Thoracic aorta (tissue), 2 donors: ENCODE data around the gene SPON1. TPM values are rescaled to one million over a fixed set of nuclear protein-coding genes. Genes with fewer than 3 reads are reported as not detected.
A peak's percentile ranks its signal among the peaks of the same experiment; 100 is the strongest.

Source experiments
- ATAC-seq: fragments of 150-250 bp; one replicate; pipeline ENCODE4 v1.8.0; 2017; ENCODE audit warnings: low read depth; ENCODE audit not compliant: insufficient number of reproducible peaks, low FRiP score
- DNase-seq: peaks from one replicate; pipeline ENCODE4 v3.0.0-alpha.2; 2020; ENCODE audit warnings: low spot score
- H3K27ac ChIP-seq, 2 donors: fragments of 200-600 bp; sonication (generic); 1 replicate in 1 of 2; 2 replicates in 1 of 2; pipeline ENCODE4 v1.5.1; 2016; ENCODE audit warnings: mild to moderate bottlenecking in 2 of 2, moderate library complexity in 2 of 2
- H3K27me3 ChIP-seq: fragments of 200-600 bp; sonication (generic); replicated peaks from 2 replicates; pipeline ENCODE4 v1.6.0; 2016; ENCODE audit warnings: mild to moderate bottlenecking; ENCODE audit not compliant: insufficient read depth
- H3K36me3 ChIP-seq: fragments of 200-600 bp; sonication (generic); one replicate; pipeline ENCODE4 v1.5.1; 2016
- H3K4me1 ChIP-seq, 2 donors: fragments of 200-600 bp; sonication (generic); 1 replicate in 1 of 2; 2 replicates in 1 of 2; pipeline versions ENCODE4 v1.5.1 to v1.6.0; 2016; ENCODE audit warnings: low read depth in 2 of 2, mild to moderate bottlenecking in 1 of 2; ENCODE audit not compliant: control insufficient read depth in 1 of 2
- H3K4me3 ChIP-seq: fragments of 200-600 bp; sonication (generic); 2 replicates; pipeline ENCODE4 v1.5.1; 2016; ENCODE audit warnings: mild to moderate bottlenecking
- H3K9me3 ChIP-seq: fragments of 200-600 bp; sonication (generic); 2 replicates; pipeline ENCODE4 v1.5.1; 2016
- CTCF ChIP-seq: fragments of 200-600 bp; sonication (generic); IDR thresholded peaks from one replicate; pipeline ENCODE4 v1.5.1; 2019; ENCODE audit warnings: antibody characterized with exemption
- total RNA-seq, 2 donors: library from RNA; depleted of rRNA; stranded (reverse); fragments of >200 nt; gene quantifications; one replicate each; pipeline versions ENCODE4 v1.1.0 to v1.2.3, GENCODE V29; 2016

SPON1 gene
- 10 to 100 TPM; 20.6 to 48.5 TPM for total RNA-seq

DNA sequence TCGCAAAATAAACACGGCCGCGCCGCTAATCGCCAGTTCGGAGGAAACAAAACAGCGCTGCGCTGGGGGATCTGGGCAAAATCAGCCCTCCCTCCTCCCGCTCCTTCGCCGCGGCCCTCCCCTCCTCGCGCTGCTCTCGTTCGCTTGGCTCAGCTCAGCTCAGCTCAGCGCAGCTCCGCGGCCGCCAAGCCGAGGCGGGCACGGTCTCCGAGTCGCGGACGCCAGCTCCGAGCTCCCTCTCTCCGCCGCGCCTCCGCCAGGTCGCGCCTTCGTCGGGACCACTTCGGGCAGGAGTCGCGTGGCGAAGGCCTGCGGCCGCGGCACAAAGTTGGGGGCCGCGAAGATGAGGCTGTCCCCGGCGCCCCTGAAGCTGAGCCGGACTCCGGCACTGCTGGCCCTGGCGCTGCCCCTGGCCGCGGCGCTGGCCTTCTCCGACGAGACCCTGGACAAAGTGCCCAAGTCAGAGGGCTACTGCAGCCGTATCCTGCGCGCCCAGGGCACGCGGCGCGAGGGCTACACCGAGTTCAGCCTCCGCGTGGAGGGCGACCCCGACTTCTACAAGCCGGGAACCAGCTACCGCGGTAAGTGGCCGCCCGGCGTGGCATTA is at the start of gene SPON1:
Gene SPON1 (plus strand): TSS at position 162 of the 607 bp plus-strand sequence. CDS start 182 bp downstream, at position 344.
- no peak for DNase-seq
- TF ChIP-seq CTCF = no peak
- Histone ChIP-seq H3K4me3 (peak within 1 kb of the TSS; percentile 74), H3K27me3 (no peaks in the 10 kb centered on the region), H3K36me3 (no peaks in the 10 kb centered on the region), H3K27ac (peak within 1 kb of the TSS; percentile 2 to 39), H3K4me1 (peaks cover 0 to 35% of the 10 kb centered on the region in 2 donors), H3K9me3 (no peaks in the 10 kb centered on the region)
- ATAC-seq = no peak

- H3K36me3 ChIP-seq = no peaks in the 10 kb centered on the region
- no peak overlapping the region for H3K27ac ChIP-seq
- no peaks in the 10 kb centered on the region for H3K9me3 ChIP-seq
- H3K27me3 ChIP-seq = no peaks in the 10 kb centered on the region
- no peak overlapping the region for H3K4me3 ChIP-seq
- H3K4me1 ChIP-seq = no peaks in the 10 kb centered on the region
- DNase-seq (no peak), ATAC-seq (no peak)
- no peak for TF ChIP-seq CTCF
Observed at GRCh38 chr11:13917264-13917663, 45.3 kb upstream of the SPON1 start.

GRCh38 chr11:13917904-13918303 is 44.6 kb upstream of the SPON1 start:
- Histone ChIP-seq H3K27me3 (no peaks in the 10 kb centered on the region), H3K4me1 (no peaks in the 10 kb centered on the region), H3K27ac (no peak overlapping the region), H3K4me3 (no peak overlapping the region), H3K9me3 (no peaks in the 10 kb centered on the region), H3K36me3 (no peaks in the 10 kb centered on the region)
- TF ChIP-seq CTCF = no peak
- ATAC-seq = no peak
- no peak for DNase-seq

DNA sequence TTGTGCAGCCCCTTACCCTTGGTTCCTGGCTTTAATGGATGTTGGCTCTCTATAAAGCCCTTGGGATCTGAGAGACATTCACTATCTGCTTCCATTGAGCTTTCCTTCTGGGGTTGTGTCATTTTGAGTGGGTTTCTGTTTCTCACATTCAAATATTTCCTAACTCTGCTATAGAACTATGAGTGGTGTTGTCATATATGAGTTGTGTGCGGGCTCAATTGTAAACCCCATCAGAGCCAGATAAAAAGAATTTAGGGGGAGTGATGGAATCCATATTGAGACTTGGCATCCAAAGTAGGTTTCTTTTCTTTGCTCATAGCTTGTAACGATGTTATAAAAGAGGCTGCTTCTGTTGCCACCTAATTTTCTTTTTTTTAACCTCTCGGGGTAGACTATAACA is 41.8 kb upstream of the SPON1 start:
- ATAC-seq (no peak), DNase-seq (no peak)
- no peak overlapping the region for H3K27ac ChIP-seq
- no peak overlapping the region for H3K4me3 ChIP-seq
- H3K9me3 ChIP-seq = no peaks in the 10 kb centered on the region
- H3K4me1 ChIP-seq = no peaks in the 10 kb centered on the region
- TF ChIP-seq CTCF = no peak
- no peaks in the 10 kb centered on the region for H3K27me3 ChIP-seq
- no peaks in the 10 kb centered on the region for H3K36me3 ChIP-seq

GRCh38 chr11:13921545-13921944 is 41.0 kb upstream of the SPON1 start:
- H3K4me3 ChIP-seq = no peak overlapping the region
- H3K9me3 ChIP-seq = no peaks in the 10 kb centered on the region
- ATAC-seq (no peak), DNase-seq (no peak)
- H3K27me3 ChIP-seq = no peaks in the 10 kb centered on the region
- H3K36me3 ChIP-seq = no peaks in the 10 kb centered on the region
- TF ChIP-seq CTCF = no peak
- no peak overlapping the region for H3K27ac ChIP-seq
- H3K4me1 ChIP-seq = no peaks in the 10 kb centered on the region
